Stomach (tissue), 4 donors: Measurements from ENCODE around the gene DPM3.
A peak's percentile ranks its signal among the peaks of the same experiment; 100 is the strongest.

Experiments
- CTCF ChIP-seq, 7 experiments: fragments of 450-650 bp in 4 of 7; fragments of 200-600 bp in 3 of 7; sonication (generic) in 3 of 7; IDR thresholded peaks; one replicate each; pipeline ENCODE4 v1.5.1; 2016 to 2019; ENCODE audit warnings: antibody characterized with exemption in 7 of 7, control low read depth in 2 of 7, mild to moderate bottlenecking in 1 of 7
- EP300 ChIP-seq: sonication (generic); formaldehyde crosslinking; IDR thresholded peaks from one replicate; pipeline ENCODE4 v1.6.1; 2017; ENCODE audit warnings: antibody characterized with exemption
- POLR2A ChIP-seq, 4 donors: fragments of 450-650 bp; IDR thresholded peaks; one replicate each; pipeline ENCODE4 v1.6.1; 2016; ENCODE audit warnings: antibody characterized with exemption in 4 of 4, control low read depth in 2 of 4, mild to moderate bottlenecking in 1 of 4, moderate library complexity in 1 of 4
- POLR2AphosphoS5 ChIP-seq, 3 donors: sonication (generic); formaldehyde crosslinking; IDR thresholded peaks; one replicate each; pipeline ENCODE4 v1.6.1; 2016; ENCODE audit warnings: antibody characterized with exemption in 3 of 3

- TF ChIP-seq POLR2AphosphoS5 (IDR thresholded peaks at IDR 0.05) (peak in 1 of 3 donors; percentile 2), CTCF (IDR thresholded peaks at IDR 0.05) (no peak), POLR2A (IDR thresholded peaks at IDR 0.05) (no peak), EP300 (no peak)
Measured at GRCh38 chr1:155186794-155187455, 46.6 kb upstream of the DPM3 start.
